HEK293 (cell line): Measurements from ENCODE around the gene C21orf91.

Experiments used
- CTCF ChIA-PET: fragments of 350-600 bp; formaldehyde crosslinking; extraction: SDS; loops from one replicate; lab custom pipeline; 2021; ENCODE audit warnings: antibody characterized with exemption; lab: Yijun Ruan, JAX
- POLR2A ChIA-PET: fragments of 300-600 bp; formaldehyde crosslinking; extraction: SDS; loops from one replicate; lab custom pipeline; 2020; ENCODE audit warnings: antibody characterized with exemption, inconsistent platforms; lab: Yijun Ruan, JAX
- H3K27ac ChIP-seq: fragments of 200-500 bp; sonication (Bioruptor generic); 2 replicates; pipeline ENCODE4 v1.5.1; 2014; ENCODE audit warnings: low read depth, low read length, control low read depth, inconsistent platforms; ENCODE audit errors: extremely low read depth
- H3K36me3 ChIP-seq, 2 experiments: fragments of 200-500 bp in 1 of 2; sonication (Bioruptor generic) in 1 of 2; 1 replicate in 1 of 2; 2 replicates in 1 of 2; pipeline ENCODE4 v1.5.1; 2014 to 2017; ENCODE audit warnings: inconsistent platforms in 2 of 2, low read length in 2 of 2; ENCODE audit not compliant: control insufficient read depth in 2 of 2, insufficient read depth in 1 of 2
- H3K4me1 ChIP-seq: fragments of 200-500 bp; sonication (Bioruptor generic); 2 replicates; pipeline ENCODE4 v1.5.1; 2014; ENCODE audit warnings: mild to moderate bottlenecking, low read length, inconsistent platforms; ENCODE audit not compliant: control insufficient read depth, insufficient read depth
- H3K4me3 ChIP-seq: 2 replicates; pipeline ENCODE4 v1.5.1; 2011; ENCODE audit warnings: low read depth, mild to moderate bottlenecking, control low read depth, low read length, moderate library complexity
- H3K9me3 ChIP-seq: fragments of 200-500 bp; sonication (Bioruptor generic); 2 replicates; pipeline ENCODE4 v1.5.1; 2014; ENCODE audit warnings: low read depth, low read length, inconsistent platforms; ENCODE audit not compliant: control insufficient read depth, insufficient read depth
- BCL11B ChIP-seq: fragments of 450-650 bp; formaldehyde crosslinking; IDR thresholded peaks from 2 replicates; pipeline ENCODE4 v1.5.1; 2016; ENCODE audit warnings: low read depth, missing biosample characterization, missing genetic modification characterization
- HOXA7 ChIP-seq: sonication (generic); formaldehyde crosslinking; IDR thresholded peaks from 2 replicates; pipeline ENCODE4 v1.8.1; 2022; ENCODE audit warnings: missing genetic modification reagents, borderline replicate concordance
- HOXC10 ChIP-seq: sonication (generic); formaldehyde crosslinking; IDR thresholded peaks from 2 replicates; pipeline ENCODE4 v1.8.1; 2023; ENCODE audit warnings: mild to moderate bottlenecking, missing genetic modification reagents
- IKZF3 ChIP-seq: fragments of 450-650 bp; IDR thresholded peaks from 2 replicates; pipeline ENCODE4 v1.5.0; 2018; ENCODE audit warnings: missing biosample characterization, mild to moderate bottlenecking, missing genetic modification characterization, moderate library complexity
- MZF1 ChIP-seq: fragments of 450-650 bp; formaldehyde crosslinking; IDR thresholded peaks from 2 replicates; pipeline ENCODE4 v1.5.1; 2017; ENCODE audit warnings: missing biosample characterization, missing genetic modification characterization, borderline replicate concordance
- TRIM28 ChIP-seq: IDR thresholded peaks from 2 replicates; pipeline ENCODE4 v1.6.1; 2011; ENCODE audit warnings: low read length, control low read depth, borderline replicate concordance
- ZBTB49 ChIP-seq: fragments of 450-650 bp; formaldehyde crosslinking; IDR thresholded peaks from 2 replicates; pipeline ENCODE4 v1.5.1; 2016; ENCODE audit warnings: missing biosample characterization, missing genetic modification characterization, low read depth
- ZNF211 ChIP-seq: fragments of 450-650 bp; formaldehyde crosslinking; IDR thresholded peaks from 2 replicates; pipeline ENCODE4 v1.5.1; 2016; ENCODE audit warnings: low read depth, missing biosample characterization, missing genetic modification characterization
- ZNF394 ChIP-seq: fragments of 450-650 bp; formaldehyde crosslinking; IDR thresholded peaks from 2 replicates; pipeline ENCODE4 v1.5.1; 2016; ENCODE audit warnings: missing biosample characterization, missing genetic modification characterization, mild to moderate bottlenecking, moderate library complexity, borderline replicate concordance
- ZNF449 ChIP-seq: fragments of 450-650 bp; formaldehyde crosslinking; IDR thresholded peaks from 2 replicates; pipeline ENCODE4 v1.5.1; 2017; ENCODE audit warnings: missing biosample characterization, mild to moderate bottlenecking, missing genetic modification characterization, moderate library complexity
- ZNF48 ChIP-seq: fragments of 450-650 bp; formaldehyde crosslinking; IDR thresholded peaks from 2 replicates; pipeline ENCODE4 v1.5.1; 2016; ENCODE audit warnings: missing biosample characterization, missing genetic modification characterization
- ZNF585B ChIP-seq: fragments of 450-650 bp; formaldehyde crosslinking; IDR thresholded peaks from 2 replicates; pipeline ENCODE4 v1.5.1; 2016; ENCODE audit warnings: missing biosample characterization, missing genetic modification characterization
- ZNF701 ChIP-seq: fragments of 450-650 bp; formaldehyde crosslinking; IDR thresholded peaks from 2 replicates; pipeline ENCODE4 v1.5.1; 2016; ENCODE audit warnings: missing biosample characterization, missing genetic modification characterization
- TF ChIP-seq, protein P1 (sequence below): sonication (generic); formaldehyde crosslinking; IDR thresholded peaks from 2 replicates; pipeline ENCODE4 v1.8.1; 2022; ENCODE audit warnings: mild to moderate bottlenecking, moderate library complexity, missing genetic modification reagents
- TF ChIP-seq, protein P2 (sequence below): fragments of 450-650 bp; formaldehyde crosslinking; IDR thresholded peaks from 2 replicates; pipeline ENCODE4 v1.5.1; 2016; ENCODE audit warnings: missing biosample characterization, missing genetic modification characterization, borderline replicate concordance
- TF ChIP-seq, protein P3 (sequence below): fragments of 450-650 bp; formaldehyde crosslinking; IDR thresholded peaks from 2 replicates; pipeline ENCODE4 v1.5.1; 2016; ENCODE audit warnings: missing biosample characterization, missing genetic modification characterization, low read depth

C21orf91 gene

DNA sequence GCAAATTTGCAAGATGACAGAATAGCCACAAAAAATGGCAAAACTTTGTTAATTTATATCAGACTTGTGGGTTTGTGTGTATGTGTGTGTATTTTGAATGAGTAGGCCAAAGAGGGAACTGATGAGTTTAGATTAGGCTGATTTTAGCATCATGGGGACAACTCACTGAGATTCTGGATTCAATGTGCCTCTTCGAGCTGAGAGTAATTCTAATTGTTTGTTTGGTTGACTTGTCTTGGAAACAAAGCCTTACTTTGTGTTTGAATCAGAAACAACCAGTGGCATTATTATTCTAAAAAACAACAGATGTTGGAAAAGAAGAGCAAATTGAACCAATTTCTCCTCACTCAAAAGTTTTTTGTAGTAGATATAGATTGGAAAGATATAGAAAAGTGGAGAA is 40.5 kb upstream of the C21orf91 start:
- ChIA-PET POLR2A (no interaction called here), CTCF (interaction anchor here (1.5 kb wide), 1 partner anchor 65 kb away, joined by 6 read pairs; no protein-coding TSS in a partner anchor)
- TF ChIP-seq ZNF394: no peak
- TF ChIP-seq, protein P1, sequence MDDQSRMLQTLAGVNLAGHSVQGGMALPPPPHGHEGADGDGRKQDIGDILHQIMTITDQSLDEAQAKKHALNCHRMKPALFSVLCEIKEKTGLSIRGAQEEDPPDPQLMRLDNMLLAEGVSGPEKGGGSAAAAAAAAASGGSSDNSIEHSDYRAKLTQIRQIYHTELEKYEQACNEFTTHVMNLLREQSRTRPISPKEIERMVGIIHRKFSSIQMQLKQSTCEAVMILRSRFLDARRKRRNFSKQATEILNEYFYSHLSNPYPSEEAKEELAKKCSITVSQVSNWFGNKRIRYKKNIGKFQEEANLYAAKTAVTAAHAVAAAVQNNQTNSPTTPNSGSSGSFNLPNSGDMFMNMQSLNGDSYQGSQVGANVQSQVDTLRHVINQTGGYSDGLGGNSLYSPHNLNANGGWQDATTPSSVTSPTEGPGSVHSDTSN (CRISPR knock-in tag): no peak
- no peak for TF ChIP-seq ZNF48 (tag by site-specific recombination)
- TF ChIP-seq TRIM28: no peak
- Histone ChIP-seq H3K9me3 (no peaks in the 10 kb centered on the region), H3K36me3 (no peaks in the 10 kb centered on the region), H3K27ac (no peak overlapping the region), H3K4me3 (no peak overlapping the region), H3K4me1 (no peaks in the 10 kb centered on the region)

DNA sequence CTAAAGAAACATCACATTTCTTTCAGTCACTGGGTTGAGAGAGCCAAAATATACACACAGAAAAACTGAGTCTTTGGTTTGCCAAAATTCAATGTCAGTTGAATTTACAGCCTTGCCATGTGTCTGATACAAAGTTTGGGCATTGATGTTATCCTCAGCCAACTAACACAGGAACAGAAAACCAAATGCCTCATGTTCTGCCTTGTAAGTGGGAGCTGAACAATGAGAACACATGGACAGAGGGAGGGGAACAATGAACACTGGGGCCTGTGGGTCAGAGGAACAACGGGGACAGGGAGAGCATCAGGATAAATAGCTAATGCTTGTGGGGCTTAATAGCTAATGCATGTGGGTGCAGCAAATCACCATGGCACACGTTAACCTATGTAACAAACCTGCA is 39.6 kb upstream of the C21orf91 start:
- Histone ChIP-seq H3K36me3 (no peaks in the 10 kb centered on the region), H3K9me3 (no peaks in the 10 kb centered on the region), H3K4me1 (no peaks in the 10 kb centered on the region), H3K27ac (no peak overlapping the region), H3K4me3 (no peak overlapping the region)
- ChIA-PET CTCF (interaction anchor here (0.6 to 1.5 kb wide), 3 partner anchors 16 to 66 kb away, joined by 3 to 6 read pairs (median 3); no protein-coding TSS in a partner anchor), POLR2A (no interaction called here)
- TF ChIP-seq IKZF3 (tag by site-specific recombination): no peak
- no peak for TF ChIP-seq ZNF701 (tag by site-specific recombination)
- TF ChIP-seq BCL11B: no peak
- no peak for TF ChIP-seq HOXA7
- no peak for TF ChIP-seq ZNF449 (tag by site-specific recombination)
- TF ChIP-seq, protein P2, sequence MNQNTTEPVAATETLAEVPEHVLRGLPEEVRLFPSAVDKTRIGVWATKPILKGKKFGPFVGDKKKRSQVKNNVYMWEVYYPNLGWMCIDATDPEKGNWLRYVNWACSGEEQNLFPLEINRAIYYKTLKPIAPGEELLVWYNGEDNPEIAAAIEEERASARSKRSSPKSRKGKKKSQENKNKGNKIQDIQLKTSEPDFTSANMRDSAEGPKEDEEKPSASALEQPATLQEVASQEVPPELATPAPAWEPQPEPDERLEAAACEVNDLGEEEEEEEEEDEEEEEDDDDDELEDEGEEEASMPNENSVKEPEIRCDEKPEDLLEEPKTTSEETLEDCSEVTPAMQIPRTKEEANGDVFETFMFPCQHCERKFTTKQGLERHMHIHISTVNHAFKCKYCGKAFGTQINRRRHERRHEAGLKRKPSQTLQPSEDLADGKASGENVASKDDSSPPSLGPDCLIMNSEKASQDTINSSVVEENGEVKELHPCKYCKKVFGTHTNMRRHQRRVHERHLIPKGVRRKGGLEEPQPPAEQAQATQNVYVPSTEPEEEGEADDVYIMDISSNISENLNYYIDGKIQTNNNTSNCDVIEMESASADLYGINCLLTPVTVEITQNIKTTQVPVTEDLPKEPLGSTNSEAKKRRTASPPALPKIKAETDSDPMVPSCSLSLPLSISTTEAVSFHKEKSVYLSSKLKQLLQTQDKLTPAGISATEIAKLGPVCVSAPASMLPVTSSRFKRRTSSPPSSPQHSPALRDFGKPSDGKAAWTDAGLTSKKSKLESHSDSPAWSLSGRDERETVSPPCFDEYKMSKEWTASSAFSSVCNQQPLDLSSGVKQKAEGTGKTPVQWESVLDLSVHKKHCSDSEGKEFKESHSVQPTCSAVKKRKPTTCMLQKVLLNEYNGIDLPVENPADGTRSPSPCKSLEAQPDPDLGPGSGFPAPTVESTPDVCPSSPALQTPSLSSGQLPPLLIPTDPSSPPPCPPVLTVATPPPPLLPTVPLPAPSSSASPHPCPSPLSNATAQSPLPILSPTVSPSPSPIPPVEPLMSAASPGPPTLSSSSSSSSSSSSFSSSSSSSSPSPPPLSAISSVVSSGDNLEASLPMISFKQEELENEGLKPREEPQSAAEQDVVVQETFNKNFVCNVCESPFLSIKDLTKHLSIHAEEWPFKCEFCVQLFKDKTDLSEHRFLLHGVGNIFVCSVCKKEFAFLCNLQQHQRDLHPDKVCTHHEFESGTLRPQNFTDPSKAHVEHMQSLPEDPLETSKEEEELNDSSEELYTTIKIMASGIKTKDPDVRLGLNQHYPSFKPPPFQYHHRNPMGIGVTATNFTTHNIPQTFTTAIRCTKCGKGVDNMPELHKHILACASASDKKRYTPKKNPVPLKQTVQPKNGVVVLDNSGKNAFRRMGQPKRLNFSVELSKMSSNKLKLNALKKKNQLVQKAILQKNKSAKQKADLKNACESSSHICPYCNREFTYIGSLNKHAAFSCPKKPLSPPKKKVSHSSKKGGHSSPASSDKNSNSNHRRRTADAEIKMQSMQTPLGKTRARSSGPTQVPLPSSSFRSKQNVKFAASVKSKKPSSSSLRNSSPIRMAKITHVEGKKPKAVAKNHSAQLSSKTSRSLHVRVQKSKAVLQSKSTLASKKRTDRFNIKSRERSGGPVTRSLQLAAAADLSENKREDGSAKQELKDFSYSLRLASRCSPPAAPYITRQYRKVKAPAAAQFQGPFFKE (tag by site-specific recombination): no peak

DNA sequence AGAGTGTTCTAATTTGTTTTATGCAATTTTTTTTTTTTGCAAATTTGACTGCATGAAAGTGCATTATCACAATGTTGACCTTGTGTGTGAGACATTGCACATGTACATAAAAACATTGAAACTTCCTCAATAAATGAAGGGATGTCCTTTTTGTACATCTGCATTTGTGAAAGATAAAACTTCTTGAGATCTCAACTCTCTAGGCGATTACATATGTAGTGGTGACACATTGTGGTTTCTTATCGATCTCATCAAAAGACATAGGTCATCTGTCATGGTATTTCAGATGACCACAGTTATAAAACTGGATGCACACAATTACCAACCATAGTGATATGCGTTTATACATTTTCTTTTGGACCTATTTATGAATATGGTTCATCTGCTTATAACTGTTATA is 35.6 kb upstream of the C21orf91 start:
- CTCF ChIA-PET: no interaction called here
- H3K27ac ChIP-seq: no peak overlapping the region
- no peaks in the 10 kb centered on the region for H3K4me1 ChIP-seq
- no peaks in the 10 kb centered on the region for H3K9me3 ChIP-seq
- H3K4me3 ChIP-seq: no peak overlapping the region
- no peaks in the 10 kb centered on the region for H3K36me3 ChIP-seq
- TF ChIP-seq, protein P3, sequence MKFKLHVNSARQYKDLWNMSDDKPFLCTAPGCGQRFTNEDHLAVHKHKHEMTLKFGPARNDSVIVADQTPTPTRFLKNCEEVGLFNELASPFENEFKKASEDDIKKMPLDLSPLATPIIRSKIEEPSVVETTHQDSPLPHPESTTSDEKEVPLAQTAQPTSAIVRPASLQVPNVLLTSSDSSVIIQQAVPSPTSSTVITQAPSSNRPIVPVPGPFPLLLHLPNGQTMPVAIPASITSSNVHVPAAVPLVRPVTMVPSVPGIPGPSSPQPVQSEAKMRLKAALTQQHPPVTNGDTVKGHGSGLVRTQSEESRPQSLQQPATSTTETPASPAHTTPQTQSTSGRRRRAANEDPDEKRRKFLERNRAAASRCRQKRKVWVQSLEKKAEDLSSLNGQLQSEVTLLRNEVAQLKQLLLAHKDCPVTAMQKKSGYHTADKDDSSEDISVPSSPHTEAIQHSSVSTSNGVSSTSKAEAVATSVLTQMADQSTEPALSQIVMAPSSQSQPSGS (tag by site-specific recombination): no peak
- no peak for TF ChIP-seq ZNF211 (tag by site-specific recombination)
- no peak for TF ChIP-seq ZNF585B (tag by site-specific recombination)
- TF ChIP-seq ZBTB49 (tag by site-specific recombination): no peak
- TF ChIP-seq MZF1: no peak
- no peak for TF ChIP-seq HOXC10
- POLR2A ChIA-PET: no interaction called here
